Omental fat pad (tissue), 4 donors: Measurements from ENCODE around the gene ARHGEF18. TPM values are rescaled to one million over a fixed set of nuclear protein-coding genes. Genes with fewer than 3 reads are reported as not detected.

Experiments
- ATAC-seq: fragments of 150-250 bp; one replicate; pipeline ENCODE4 v1.9.1; 2016; ENCODE audit warnings: mild to moderate bottlenecking, moderate library complexity; ENCODE audit not compliant: low FRiP score
- DNase-seq: peaks from one replicate; pipeline ENCODE4 v3.0.0-alpha.2; 2019; ENCODE audit warnings: low spot score
- total RNA-seq, 4 donors: library from RNA; depleted of rRNA; stranded (reverse); fragments of >200 nt; gene quantifications; one replicate each; pipeline ENCODE4 v1.1.0, GENCODE V29; 2016
- TF ChIP-seq, protein P1 (sequence below), 3 donors: fragments of 450-650 bp; IDR thresholded peaks; one replicate each; pipeline ENCODE4 v1.5.1; 2016 to 2017; ENCODE audit warnings: antibody characterized with exemption in 3 of 3, mild to moderate bottlenecking in 3 of 3, moderate library complexity in 2 of 3

The ARHGEF18 gene
- total RNA-seq, 4 donors from 2014 or later: 13.6 to 24.1 (median 19.4) TPM

DNA sequence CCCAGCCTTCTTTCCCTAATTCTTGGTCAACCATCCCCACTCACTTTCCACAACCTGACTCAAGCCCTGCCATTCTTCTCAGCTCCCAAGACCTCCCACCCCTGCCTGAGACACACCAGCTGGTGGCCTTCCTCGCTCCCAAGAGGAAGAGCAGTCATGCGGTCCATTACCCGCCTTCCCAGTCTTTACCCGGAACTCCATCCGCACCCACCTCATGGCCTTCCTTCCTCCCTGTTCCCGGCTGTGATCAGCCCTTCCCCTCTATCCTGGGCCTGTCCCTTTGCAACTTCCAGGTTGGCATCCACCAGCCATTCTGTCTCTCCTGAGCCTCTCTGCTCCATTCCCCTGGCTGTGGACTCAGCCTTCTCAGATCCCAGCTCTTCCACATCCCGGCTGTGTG is 35.9 kb upstream of the ARHGEF18 start:
- TF ChIP-seq, protein P1, sequence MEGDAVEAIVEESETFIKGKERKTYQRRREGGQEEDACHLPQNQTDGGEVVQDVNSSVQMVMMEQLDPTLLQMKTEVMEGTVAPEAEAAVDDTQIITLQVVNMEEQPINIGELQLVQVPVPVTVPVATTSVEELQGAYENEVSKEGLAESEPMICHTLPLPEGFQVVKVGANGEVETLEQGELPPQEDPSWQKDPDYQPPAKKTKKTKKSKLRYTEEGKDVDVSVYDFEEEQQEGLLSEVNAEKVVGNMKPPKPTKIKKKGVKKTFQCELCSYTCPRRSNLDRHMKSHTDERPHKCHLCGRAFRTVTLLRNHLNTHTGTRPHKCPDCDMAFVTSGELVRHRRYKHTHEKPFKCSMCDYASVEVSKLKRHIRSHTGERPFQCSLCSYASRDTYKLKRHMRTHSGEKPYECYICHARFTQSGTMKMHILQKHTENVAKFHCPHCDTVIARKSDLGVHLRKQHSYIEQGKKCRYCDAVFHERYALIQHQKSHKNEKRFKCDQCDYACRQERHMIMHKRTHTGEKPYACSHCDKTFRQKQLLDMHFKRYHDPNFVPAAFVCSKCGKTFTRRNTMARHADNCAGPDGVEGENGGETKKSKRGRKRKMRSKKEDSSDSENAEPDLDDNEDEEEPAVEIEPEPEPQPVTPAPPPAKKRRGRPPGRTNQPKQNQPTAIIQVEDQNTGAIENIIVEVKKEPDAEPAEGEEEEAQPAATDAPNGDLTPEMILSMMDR (IDR thresholded peaks at IDR 0.05): no peak
- DNase-seq (no peak), ATAC-seq (no peak)

DNA sequence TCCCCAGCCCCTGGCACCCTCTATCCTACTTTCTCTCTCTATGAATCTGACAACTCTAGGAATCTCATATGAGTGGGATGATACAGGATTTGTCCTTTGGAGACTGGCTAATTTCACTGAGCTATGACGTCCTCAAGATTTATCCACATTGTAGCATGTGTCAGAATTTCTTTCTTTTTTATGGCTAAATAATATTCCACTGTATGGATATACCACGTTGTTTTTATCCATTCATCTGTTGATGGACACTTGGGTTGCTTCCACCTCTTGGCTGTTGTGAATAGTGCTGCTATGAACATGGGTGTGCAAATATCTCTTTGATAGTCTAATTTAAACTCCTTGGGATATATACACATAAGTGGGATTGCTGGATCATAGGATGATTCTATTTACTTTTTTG is 30.6 kb upstream of the ARHGEF18 start:
- ATAC-seq (no peak), DNase-seq (no peak)
- TF ChIP-seq, protein P1 (IDR thresholded peaks at IDR 0.05): no peak

DNA sequence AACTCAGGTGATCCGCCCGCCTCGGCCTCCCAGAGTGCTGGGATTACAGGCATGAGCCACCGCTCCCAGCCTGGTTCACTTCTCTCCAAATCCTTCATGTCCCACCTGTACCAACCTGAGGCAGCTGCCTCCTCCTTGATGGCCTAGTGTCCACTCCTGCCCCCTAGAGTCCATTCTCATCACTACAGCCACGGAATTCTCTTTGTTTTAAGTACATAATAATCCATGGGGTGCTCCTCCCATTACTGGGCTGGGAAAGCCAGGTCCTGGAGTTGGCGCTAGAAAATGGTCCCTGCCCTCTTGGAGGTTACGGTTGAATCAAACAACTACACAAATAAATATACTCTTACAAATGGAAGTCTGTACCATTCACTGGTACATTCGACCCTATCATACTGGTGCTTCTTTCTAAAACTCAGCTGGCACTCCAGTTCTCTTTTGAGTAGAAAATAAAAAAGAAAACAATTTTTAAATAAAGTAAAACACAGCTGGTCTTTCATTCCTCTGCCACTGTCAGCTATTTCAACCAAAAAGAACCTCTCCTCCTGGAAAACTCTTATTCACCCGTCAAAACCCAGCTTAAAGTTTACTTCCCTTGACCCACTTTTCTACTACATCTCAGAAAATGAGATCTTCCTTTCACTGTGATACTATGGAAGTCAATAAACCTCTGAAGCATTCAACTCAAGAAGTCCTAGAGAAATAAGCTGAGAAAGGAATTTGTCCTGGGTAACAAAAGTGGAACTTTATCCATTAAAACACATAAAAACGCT is 22.4 kb upstream of the ARHGEF18 start:
- TF ChIP-seq, protein P1 (IDR thresholded peaks at IDR 0.05): no peak
- ATAC-seq: no peak
- no peak for DNase-seq

DNA sequence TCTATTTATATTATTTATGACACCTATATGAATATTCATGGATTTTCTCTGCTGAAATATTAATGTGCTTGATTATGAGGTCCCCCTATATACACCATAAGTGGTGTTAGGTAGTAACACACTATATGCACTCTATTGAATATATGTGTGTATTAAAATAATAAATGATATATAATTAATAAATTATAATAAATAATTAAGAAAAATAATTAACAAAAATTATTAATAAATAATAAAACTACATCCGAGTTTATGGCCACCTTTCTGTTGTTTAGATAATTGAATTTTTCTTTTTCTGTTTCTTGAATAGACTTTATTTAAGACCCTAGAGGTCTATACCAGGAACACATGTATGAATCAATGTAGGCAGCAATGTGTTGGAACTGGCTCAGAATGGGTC is 20.9 kb upstream of the ARHGEF18 start:
- DNase-seq (no peak), ATAC-seq (no peak)
- TF ChIP-seq, protein P1 (IDR thresholded peaks at IDR 0.05): no peak

DNA sequence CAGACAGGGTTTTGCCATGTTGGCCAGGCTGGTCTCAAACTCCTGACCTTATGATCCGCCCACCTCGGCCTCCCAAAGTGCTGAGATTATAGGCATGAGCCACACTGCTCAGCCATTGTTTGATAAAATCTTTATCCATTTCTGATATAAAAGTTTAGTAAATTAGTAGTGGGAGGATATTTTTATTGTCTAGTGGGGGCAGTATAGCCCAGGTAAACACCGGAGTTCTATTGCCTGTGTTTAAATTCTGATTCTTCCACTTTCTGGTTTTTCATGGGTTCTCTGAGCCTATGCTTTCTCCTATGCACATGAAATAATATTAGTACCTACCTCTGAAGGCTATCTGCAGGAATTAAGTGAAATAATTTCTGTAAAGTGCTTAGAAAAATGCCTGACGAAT is 20.1 kb upstream of the ARHGEF18 start:
- TF ChIP-seq, protein P1 (IDR thresholded peaks at IDR 0.05): no peak
- DNase-seq (no peak), ATAC-seq (no peak)

DNA sequence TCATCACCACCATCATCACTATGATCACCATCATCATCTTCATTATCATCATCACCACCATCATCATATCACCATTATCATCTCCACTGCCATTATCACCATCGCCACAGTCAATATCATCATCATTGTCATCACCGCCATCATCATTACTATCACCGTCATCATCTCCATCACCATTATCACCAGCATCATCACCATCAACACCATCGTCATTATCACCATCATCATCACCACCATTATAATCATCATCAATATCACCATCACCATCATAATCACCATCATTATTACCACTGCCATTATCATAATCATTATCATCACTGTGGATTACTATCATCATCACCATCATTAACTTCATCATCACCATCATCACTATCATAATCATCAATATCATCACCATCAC is 17.3 kb upstream of the ARHGEF18 start:
- ATAC-seq (no peak), DNase-seq (no peak)
- TF ChIP-seq, protein P1 (IDR thresholded peaks at IDR 0.05): no peak
